Measurements from ENCODE around the gene RRP8.

RRP8 gene

DNA sequence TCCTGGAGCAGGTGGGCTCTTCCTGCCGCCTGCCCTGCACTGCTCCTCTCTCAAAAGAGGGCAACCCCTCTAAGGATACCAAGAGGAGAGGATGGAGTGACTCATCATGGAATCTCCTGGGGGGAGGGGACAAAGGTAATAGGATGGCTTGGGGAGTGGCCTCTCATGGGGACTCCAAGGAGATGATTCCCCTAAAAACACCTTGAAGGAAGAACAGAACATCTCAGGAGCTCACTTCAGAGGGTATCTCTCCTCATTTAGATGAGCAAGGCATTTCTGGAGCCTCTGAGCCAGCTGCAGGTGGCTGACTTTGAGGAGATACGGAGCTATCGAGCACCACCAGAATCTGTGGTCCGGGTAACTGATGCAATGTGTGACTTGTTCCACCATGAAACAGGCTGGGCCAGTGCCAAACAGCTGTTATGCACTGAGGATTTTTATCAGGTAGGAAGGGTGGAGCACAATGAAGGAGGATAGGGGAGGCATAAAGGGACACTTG, 40.2 kb downstream of the RRP8 start:
- TF ChIP-seq, protein P1, sequence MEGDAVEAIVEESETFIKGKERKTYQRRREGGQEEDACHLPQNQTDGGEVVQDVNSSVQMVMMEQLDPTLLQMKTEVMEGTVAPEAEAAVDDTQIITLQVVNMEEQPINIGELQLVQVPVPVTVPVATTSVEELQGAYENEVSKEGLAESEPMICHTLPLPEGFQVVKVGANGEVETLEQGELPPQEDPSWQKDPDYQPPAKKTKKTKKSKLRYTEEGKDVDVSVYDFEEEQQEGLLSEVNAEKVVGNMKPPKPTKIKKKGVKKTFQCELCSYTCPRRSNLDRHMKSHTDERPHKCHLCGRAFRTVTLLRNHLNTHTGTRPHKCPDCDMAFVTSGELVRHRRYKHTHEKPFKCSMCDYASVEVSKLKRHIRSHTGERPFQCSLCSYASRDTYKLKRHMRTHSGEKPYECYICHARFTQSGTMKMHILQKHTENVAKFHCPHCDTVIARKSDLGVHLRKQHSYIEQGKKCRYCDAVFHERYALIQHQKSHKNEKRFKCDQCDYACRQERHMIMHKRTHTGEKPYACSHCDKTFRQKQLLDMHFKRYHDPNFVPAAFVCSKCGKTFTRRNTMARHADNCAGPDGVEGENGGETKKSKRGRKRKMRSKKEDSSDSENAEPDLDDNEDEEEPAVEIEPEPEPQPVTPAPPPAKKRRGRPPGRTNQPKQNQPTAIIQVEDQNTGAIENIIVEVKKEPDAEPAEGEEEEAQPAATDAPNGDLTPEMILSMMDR (conservative IDR thresholded peaks at IDR 0.05; ENCODE audit: low read depth, low read length) = no peak
- no peak overlapping the region for H3K4me3 ChIP-seq (ENCODE audit: low read depth, low read length)
- no peak for DNase-seq (ENCODE audit: low read depth)

DNA sequence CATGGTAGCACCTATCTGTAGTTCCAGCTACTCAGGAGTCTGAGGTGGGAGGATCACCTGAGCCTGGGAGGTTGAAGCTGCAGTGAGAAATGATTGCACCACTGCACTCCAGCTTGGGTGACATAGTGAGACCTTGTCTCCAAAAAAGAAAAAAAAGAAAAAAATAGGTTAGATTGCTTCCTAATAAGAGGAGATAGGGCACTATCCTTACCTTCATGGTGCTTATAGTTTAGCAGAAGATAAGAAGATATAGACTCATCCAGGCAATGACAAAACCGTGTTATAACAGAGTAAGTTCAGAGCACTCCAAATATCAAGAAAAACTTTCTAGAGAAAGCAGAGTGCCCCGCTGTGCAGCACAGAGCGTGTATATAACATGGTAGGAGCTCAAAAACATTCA, 42.1 kb downstream of the RRP8 start:
- TF ChIP-seq, protein P1 (conservative IDR thresholded peaks at IDR 0.05; ENCODE audit: low read depth, low read length) = no peak
- no peak overlapping the region for H3K4me3 ChIP-seq (ENCODE audit: low read depth, low read length)
- no peak for DNase-seq (ENCODE audit: low read depth)

DNA sequence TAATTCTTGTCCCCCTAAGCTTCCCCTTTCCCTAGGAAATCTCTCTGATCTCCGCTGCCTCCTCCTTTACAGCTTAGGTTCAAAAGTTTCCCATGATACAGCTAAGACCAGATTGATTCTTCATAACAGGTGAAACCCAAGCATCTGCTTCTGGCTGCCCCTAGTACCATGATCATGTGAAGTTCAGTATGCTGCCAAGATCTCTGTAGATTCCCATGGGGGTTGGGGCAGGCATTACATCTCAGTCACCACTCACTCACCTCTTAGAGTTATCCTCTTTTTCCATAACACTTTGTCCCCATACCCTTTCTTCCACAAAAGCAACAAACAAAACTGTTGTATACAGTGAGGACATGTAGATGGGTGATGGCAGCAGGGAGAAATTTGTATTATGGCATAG, 44.0 kb downstream of the RRP8 start:
- DNase-seq (ENCODE audit: low read depth) = no peak
- no peak overlapping the region for H3K4me3 ChIP-seq (ENCODE audit: low read depth, low read length)
- TF ChIP-seq, protein P1 (conservative IDR thresholded peaks at IDR 0.05; ENCODE audit: low read depth, low read length) = no peak

DNA sequence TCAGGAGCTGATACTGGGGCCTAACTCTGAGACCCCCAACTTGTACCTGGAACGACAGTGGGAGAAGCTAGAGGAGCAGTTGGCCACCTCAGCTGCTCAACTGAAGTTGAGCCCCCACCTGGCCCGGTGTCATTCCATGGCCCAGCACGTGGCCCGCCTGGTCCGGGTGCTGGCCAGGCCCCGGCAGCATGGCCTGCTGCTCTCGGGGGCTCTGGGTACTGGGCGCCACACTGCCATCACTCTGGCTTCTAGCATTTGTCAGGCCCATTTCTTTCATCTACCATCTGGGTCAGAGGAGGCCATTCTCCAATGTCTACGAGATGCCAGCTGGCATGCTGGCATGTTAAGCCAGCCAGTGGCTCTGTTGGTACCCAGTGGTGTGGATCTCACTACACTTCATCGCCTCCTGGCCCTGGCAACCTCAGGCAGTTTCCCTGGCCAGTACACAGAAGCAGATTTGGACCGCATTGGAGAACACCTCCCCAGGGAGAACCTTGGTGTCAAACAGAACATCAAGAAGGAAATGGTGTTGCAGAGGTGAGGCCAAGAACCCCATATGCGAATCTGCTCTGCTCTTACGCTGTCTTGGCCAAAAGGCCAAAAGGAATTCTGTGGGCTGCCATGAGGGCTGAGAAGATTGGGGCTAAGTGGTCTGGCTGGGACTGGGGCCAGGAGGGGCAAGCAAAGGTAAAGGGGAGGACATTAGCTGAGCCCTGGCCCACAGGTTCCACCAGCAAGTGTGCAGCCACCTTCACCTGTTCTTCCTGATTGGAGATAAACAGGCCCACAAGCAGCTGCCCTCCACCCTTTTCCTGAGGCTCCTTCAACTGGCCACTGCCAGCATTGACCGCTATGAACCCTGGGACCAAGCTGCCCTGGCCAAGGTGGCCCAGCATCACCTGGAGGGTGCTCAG, 45.4 kb downstream of the RRP8 start:
- TF ChIP-seq, protein P1 (conservative IDR thresholded peaks at IDR 0.05; ENCODE audit: low read depth, low read length) = no peak
- no peak for DNase-seq (ENCODE audit: low read depth)
- H3K4me3 ChIP-seq (ENCODE audit: low read depth, low read length) = no peak overlapping the region

DNA sequence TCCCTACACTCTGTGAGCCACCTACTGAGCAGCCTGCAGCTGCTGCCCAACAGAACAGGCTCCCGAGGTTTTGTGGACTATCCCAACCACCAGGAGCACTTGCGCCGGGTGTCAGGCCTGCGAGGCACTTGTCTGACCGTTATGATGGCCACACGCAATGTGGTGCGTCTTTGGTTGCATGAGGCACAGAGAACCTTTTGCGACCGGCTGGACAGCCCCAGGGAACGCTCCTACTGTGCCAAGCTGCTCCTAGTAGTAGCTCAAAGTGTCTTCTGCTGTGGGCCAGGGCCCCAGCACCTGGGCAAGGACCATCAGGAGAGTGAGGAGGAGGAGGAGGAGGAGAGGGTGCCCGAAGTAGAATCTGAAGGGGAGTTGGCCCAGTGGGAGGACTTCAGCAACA, 46.4 kb downstream of the RRP8 start:
- DNase-seq (ENCODE audit: low read depth) = no peak
- no peak overlapping the region for H3K4me3 ChIP-seq (ENCODE audit: low read depth, low read length)
- TF ChIP-seq, protein P1 (conservative IDR thresholded peaks at IDR 0.05; ENCODE audit: low read depth, low read length) = no peak

DNA sequence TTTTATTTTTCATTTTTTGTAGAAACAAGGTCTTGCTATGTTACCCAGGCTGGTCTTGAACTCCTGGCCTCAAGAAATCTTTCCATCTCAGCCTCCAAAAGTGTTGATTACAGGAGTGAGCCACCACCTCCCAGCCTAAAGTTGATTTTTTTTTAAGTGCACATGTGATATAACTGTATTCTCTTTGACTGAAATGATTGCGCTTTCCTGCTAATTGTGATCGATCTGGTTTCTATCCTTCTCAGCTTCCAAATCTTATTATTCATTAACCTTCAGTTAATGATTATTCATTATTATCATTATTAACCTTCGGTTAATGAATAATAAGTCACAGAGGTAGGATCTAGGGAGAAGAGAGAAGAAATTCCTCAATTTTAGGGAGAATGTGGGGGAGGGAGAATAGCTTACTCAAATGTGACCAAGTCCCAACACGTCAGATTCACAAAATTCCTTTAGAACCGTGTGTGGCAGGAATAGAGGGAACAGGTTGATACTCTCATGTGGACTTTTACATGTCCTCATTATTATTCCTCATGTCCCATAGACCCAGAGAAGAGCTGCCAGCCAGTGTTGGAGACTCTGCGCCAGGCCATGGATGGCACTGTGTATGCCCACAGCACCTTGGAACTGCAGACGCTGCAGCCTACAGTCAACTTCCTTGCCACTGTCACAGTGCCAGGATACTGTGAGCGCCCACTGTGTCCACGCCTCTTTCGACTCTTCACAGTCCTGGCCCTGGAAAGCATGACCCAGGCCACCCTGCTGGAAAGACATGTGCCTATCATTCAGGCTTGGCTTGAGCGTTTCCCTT, 47.1 kb downstream of the RRP8 start:
- H3K4me3 ChIP-seq (ENCODE audit: low read depth, low read length) = no peak overlapping the region
- no peak for DNase-seq (ENCODE audit: low read depth)
- TF ChIP-seq, protein P1 (conservative IDR thresholded peaks at IDR 0.05; ENCODE audit: low read depth, low read length) = no peak
